Activated T-helper 2 cell treated with anti-CD3 and anti-CD28 coated beads, Interferon-gamma antibody, Interleukin-2, Interleukin-4, amounts not matched to agents 10 μg/mL and 5 μg/mL and 100 μg/mL, durations not matched to agents 14 hours and 24 hours and 36 hours (primary cell): ENCODE data around the gene FBH1. TPM values are rescaled to one million over a fixed set of nuclear protein-coding genes. Genes with fewer than 3 reads are reported as not detected.
A peak's percentile ranks its signal among the peaks of the same experiment; 100 is the strongest.

Source experiments
- DNase-seq: peaks from one replicate; pipeline ENCODE4 v3.0.0; 2021; ENCODE audit warnings: low spot score
- H3K27ac Mint-ChIP-seq: one replicate; pipeline ENCODE4 v1.8.0; 2021; ENCODE audit warnings: mixed read lengths
- H3K27me3 Mint-ChIP-seq: one replicate; pipeline ENCODE4 v1.8.0; 2021; ENCODE audit warnings: low read depth, mixed read lengths
- H3K36me3 Mint-ChIP-seq: one replicate; pipeline ENCODE4 v1.8.0; 2021; ENCODE audit warnings: low read depth, mixed read lengths
- H3K4me1 Mint-ChIP-seq: one replicate; pipeline ENCODE4 v1.8.0; 2021; ENCODE audit warnings: low read depth, mixed read lengths
- H3K4me3 Mint-ChIP-seq: one replicate; pipeline ENCODE4 v1.8.0; 2021; ENCODE audit warnings: low read depth, mild to moderate bottlenecking, moderate library complexity, mixed read lengths
- H3K9me3 Mint-ChIP-seq: one replicate; pipeline ENCODE4 v1.8.0; 2021; ENCODE audit warnings: mixed read lengths
- intact Hi-C: fragments of 100-400 bp; cut with micrococcal nuclease; formaldehyde crosslinking; loops from one replicate; pipeline ENCODE4 v1.15.1; 2023
- total RNA-seq: library from RNA; stranded (reverse); gene quantifications from 2 replicates; pipeline ENCODE4 v1.2.3, GENCODE V29; 2022

FBH1 gene
- total RNA-seq, 1 donor from 2014 or later, result 57.2 TPM

DNA sequence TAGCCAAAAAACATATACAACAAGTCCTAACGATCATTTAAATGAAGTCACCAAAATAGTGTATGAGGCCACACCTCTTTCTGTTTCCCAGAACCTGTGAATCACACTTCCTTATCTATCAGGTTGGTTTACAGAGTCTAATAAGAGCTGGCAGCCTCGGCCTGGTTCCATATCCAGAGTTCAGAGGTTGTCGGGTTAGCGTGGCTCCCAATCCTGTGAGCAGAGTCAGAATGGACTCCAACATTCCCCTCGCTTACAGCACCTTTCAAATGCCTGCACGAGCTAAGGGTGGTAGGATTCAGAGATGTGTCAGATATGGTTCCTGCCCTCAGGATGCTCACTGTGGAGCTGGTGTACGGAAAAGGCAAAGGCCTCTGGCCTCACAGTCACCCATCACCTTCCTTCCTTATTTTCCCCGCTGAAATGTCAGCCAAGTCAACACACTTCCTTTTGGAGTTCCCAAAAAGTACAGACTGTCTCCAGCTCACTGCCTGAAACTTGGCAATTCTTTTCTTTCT is 81.3 kb downstream of the FBH1 start:
- peak overlapping the region; percentile 40 for H3K4me3 Mint-ChIP-seq

DNA sequence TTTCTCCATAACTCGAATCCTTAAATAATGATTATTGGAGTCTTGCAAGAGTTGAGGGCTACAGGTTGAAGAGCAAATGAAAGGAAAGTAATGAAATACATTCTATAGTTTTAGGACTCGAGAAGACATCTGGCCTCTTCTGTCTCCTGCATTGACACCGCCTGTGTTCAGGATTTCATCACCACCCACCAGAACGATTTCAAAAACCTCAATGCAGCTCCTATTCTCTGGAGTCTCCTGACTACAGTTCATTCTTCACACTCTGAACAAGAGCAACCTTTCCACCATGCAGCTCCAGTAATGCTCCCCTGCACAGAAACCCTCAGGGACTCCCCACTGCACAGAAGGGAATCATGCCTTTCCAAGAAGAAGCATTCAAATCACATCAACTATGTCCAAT is 81.8 kb downstream of the FBH1 start:
- DNase-seq, result no peak
- intact Hi-C loops, result no loop called here
- H3K9me3 Mint-ChIP-seq, result no peaks in the 10 kb centered on the region
- H3K27ac Mint-ChIP-seq, result peak overlapping the region; percentile 54
- no peaks in the 10 kb centered on the region for H3K27me3 Mint-ChIP-seq
- peak overlapping the region; percentile 22 for H3K4me3 Mint-ChIP-seq
- peaks cover 41% of the 10 kb centered on the region for H3K4me1 Mint-ChIP-seq
- peaks cover 43% of the 10 kb centered on the region for H3K36me3 Mint-ChIP-seq

More for the DNA sequence above, 81.3 kb downstream of the FBH1 start:
- Mint-ChIP-seq H3K27ac (peak overlapping the region; percentile 54), H3K36me3 (peaks cover 42% of the 10 kb centered on the region), H3K4me1 (peaks cover 41% of the 10 kb centered on the region), H3K27me3 (no peaks in the 10 kb centered on the region), H3K9me3 (no peaks in the 10 kb centered on the region)
- DNase-seq, result no peak
- intact Hi-C loops, result no loop called here

- no peak for DNase-seq
- H3K4me1 Mint-ChIP-seq, result peaks cover 41% of the 10 kb centered on the region
- no peak overlapping the region for H3K27ac Mint-ChIP-seq
- no peaks in the 10 kb centered on the region for H3K27me3 Mint-ChIP-seq
- H3K36me3 Mint-ChIP-seq, result peaks cover 31% of the 10 kb centered on the region
- H3K9me3 Mint-ChIP-seq, result no peaks in the 10 kb centered on the region
- intact Hi-C loops, result no loop called here
- no peak overlapping the region for H3K4me3 Mint-ChIP-seq
These were observed 83.0 kb downstream of the FBH1 start for GRCh38 chr10:5973069-5973468.

GRCh38 chr10:5975641-5976473 is 85.8 kb downstream of the FBH1 start:
- intact Hi-C loops, result loop anchor here (1.0 to 5.0 kb wide), 5 partner anchors 27 to 163 kb away; partner anchors contain the start of genes FBH1 and GDI2
- H3K36me3 Mint-ChIP-seq, result peaks cover 15% of the 10 kb centered on the region
- no peaks in the 10 kb centered on the region for H3K9me3 Mint-ChIP-seq
- peaks cover 5% of the 10 kb centered on the region for H3K27me3 Mint-ChIP-seq
- DNase-seq, result peak; percentile 64
- peak overlapping the region; percentile 95 for H3K27ac Mint-ChIP-seq
- H3K4me1 Mint-ChIP-seq, result peaks cover 34% of the 10 kb centered on the region
- H3K4me3 Mint-ChIP-seq, result peak overlapping the region; percentile 95

DNA sequence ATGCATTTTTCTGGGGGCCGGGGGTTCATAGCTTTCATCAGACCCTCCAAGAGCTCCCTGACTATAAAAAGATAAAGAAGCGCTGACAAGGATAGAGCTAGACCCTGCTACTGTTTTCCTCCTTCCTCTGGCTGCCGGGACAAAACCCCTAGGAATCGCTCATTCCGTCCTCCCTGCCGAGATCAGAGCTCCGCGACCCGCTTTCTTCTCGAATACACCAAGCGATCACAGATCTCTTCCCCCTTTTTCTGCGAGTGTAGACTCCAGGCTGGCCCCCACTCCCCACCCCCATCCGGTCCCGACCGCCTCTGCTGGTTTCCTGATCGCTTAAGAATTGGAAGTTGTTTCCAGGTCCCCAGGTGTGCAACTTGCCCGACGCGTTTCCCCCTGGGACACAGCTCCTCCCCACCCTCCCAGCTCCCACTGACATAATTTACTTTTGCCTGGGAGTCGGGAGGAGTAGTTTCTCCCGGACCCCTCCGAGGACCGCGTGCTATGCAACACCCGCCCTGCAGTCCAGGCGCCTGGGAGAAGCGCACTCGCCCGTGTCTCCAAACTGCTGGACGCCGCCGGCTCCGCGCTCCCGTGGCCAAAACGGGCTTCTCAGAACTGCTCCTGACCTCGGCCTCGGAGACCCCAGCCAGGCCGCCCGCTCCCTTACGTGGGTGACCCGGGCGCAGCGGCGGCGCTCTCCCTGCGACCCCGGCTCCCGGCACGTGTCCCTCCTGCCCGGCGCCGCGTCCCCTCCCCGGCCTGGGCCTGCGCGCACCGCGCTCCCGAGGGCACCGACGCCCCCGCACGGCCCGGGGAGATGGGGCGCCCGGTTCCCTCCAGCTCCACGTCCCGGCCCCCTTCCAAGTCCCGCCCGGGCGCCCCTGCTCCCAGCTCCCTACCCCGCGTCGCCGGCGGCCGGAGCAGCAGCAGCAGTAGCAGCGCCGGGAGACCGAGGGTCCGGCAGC is 86.7 kb downstream of the FBH1 start:
- H3K27me3 Mint-ChIP-seq, result peaks cover 5% of the 10 kb centered on the region

GRCh38 chr10:5977471-5978229 is 87.6 kb downstream of the FBH1 start, which contains the start of gene IL15RA:
TSS of gene IL15RA (minus strand) at chr10:5977543. CDS start at chr10:5977492, 51 bp downstream.
- intact Hi-C loops, result loop anchor here (2.0 to 5.0 kb wide), 4 partner anchors 33 to 165 kb away; partner anchors contain the start of genes FBH1 and GDI2
- Mint-ChIP-seq H3K4me3 (peak within 1 kb of the TSS; percentile 95), H3K9me3 (no peaks in the 10 kb centered on the region), H3K36me3 (peaks cover 15% of the 10 kb centered on the region), H3K27me3 (peaks cover 5% of the 10 kb centered on the region), H3K4me1 (peaks cover 20% of the 10 kb centered on the region), H3K27ac (peak within 1 kb of the TSS; percentile 95)
- peak; percentile 88 for DNase-seq

More for the DNA sequence above, 86.7 kb downstream of the FBH1 start:
- Mint-ChIP-seq H3K27ac (peak overlapping the region; percentile 95), H3K36me3 (peaks cover 15% of the 10 kb centered on the region), H3K4me1 (peaks cover 24% of the 10 kb centered on the region), H3K4me3 (peak overlapping the region; percentile 95), H3K9me3 (no peaks in the 10 kb centered on the region)
- intact Hi-C loops, result loop anchor here (1.0 to 5.0 kb wide), 5 partner anchors 27 to 164 kb away; partner anchors contain the start of genes FBH1 and GDI2
- DNase-seq, result peak; percentile 19

DNA sequence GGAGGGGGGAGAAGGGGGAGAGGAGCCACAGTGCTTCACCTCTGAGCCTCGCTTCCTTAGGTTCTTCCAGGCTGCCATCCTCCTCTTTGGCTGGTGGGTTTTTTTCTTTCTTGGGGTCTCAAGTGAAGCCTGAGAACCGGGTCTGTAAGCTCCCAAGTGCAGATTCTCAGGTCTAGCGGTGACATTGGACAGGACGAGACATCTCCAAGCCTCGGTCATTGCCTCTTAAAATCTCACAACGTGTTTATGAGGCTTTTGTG is 88.1 kb downstream of the FBH1 start:
- Mint-ChIP-seq H3K4me1 (peaks cover 17% of the 10 kb centered on the region), H3K27ac (peak overlapping the region; percentile 86), H3K4me3 (peak overlapping the region; percentile 90), H3K9me3 (no peaks in the 10 kb centered on the region), H3K27me3 (peaks cover 5% of the 10 kb centered on the region), H3K36me3 (peaks cover 15% of the 10 kb centered on the region)
- intact Hi-C loops, result loop anchor here (5.0 kb wide), 1 partner anchor 86 kb away; the partner anchor contains the start of gene FBH1
- no peak for DNase-seq

GRCh38 chr10:5981529-5981928 is 91.5 kb downstream of the FBH1 start:
- intact Hi-C loops, result no loop called here
- Mint-ChIP-seq H3K4me1 (peaks cover 7% of the 10 kb centered on the region), H3K4me3 (no peak overlapping the region), H3K27me3 (peaks cover 15% of the 10 kb centered on the region), H3K9me3 (no peaks in the 10 kb centered on the region), H3K27ac (no peak overlapping the region), H3K36me3 (no peaks in the 10 kb centered on the region)
- DNase-seq, result no peak

- Mint-ChIP-seq H3K9me3 (no peaks in the 10 kb centered on the region), H3K27me3 (peaks cover 15% of the 10 kb centered on the region), H3K4me1 (peaks cover 14% of the 10 kb centered on the region), H3K36me3 (no peaks in the 10 kb centered on the region), H3K4me3 (no peak overlapping the region), H3K27ac (no peak overlapping the region)
- no peak for DNase-seq
- intact Hi-C loops, result no loop called here
These were observed 93.7 kb downstream of the FBH1 start for GRCh38 chr10:5983774-5984173.

GRCh38 chr10:5985029-5985428 is 95.0 kb downstream of the FBH1 start:
- Mint-ChIP-seq H3K4me1 (peaks cover 14% of the 10 kb centered on the region), H3K27ac (no peak overlapping the region), H3K27me3 (peaks cover 15% of the 10 kb centered on the region), H3K4me3 (no peak overlapping the region), H3K36me3 (no peaks in the 10 kb centered on the region), H3K9me3 (no peaks in the 10 kb centered on the region)
- intact Hi-C loops, result no loop called here
- no peak for DNase-seq
